GM18870 (cell line): ENCODE data around the gene RHOD.

Experiments used
- ATAC-seq: cut with Tn5 transposase; IDR thresholded peaks from one replicate; pipeline ENCODE4 v1.9.1; 2021; ENCODE audit warnings: moderate library complexity; ENCODE audit not compliant: unreplicated experiment

The RHOD gene

DNA sequence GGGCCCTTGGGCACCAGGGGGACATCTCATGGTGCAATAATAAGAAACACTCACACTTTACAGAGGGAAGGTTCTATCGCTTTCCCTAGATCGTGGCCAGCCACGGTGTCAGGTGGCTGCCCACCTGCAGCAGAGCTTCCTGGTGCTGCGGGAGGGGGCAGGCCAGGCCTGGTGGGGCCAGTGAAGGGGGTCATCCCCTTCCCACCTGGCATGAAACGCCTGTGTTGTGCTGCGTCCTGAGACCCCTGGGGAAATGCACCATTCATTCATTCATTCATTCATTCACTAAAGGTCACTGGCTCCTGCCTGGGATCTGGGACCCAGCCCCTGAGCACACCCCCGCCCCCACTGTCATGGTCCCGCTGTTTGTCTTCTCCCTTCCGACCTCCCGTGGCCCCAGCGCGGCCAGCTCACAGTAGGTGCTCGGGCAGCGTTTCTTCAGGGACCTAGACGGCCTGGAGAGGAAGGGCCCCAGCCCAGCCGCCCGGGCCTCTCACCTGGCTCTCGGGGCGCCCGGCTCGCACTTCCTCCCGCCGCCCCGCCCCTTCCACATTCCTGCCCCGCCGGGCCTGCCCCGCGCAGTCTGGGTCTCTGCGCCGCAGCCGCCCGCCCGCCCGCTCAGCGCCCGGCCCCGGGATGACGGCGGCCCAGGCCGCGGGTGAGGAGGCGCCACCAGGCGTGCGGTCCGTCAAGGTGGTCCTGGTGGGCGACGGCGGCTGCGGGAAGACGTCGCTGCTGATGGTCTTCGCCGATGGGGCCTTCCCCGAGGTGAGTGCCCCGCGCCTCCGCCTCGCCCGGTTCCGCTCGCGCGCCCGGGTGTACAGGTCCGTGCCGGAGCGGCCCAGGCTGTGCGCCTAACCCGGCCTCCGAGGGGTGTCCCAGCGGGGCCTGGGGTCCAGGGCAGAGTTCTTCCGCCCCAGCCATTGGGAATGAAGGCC, at the start of gene RHOD:
RHOD (plus strand) TSS at position 581 of the 938 bp plus-strand sequence; CDS start at position 637, 56 bp downstream.
- no peak for ATAC-seq

DNA sequence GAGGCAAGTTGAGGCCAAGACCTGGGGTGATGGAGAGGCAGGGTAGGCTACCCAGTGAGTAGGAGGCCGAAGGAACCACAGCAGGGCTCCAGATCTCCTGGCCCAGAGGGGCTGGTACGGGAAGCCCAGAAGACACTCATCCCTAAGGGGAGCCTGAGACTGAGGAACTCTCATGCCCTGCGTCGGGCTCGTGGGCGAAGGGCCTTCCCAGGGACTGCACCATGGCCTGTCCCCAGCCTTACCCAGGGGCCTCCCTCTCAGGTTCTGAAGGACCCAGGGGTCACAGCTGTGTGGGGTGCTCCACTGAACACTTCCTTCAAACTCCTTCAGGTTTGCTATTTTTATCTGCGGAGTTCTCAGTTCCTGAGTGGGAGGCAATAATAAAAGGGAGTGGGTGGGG, 49.5 kb upstream of the RHOD start:
- no peak for ATAC-seq

DNA sequence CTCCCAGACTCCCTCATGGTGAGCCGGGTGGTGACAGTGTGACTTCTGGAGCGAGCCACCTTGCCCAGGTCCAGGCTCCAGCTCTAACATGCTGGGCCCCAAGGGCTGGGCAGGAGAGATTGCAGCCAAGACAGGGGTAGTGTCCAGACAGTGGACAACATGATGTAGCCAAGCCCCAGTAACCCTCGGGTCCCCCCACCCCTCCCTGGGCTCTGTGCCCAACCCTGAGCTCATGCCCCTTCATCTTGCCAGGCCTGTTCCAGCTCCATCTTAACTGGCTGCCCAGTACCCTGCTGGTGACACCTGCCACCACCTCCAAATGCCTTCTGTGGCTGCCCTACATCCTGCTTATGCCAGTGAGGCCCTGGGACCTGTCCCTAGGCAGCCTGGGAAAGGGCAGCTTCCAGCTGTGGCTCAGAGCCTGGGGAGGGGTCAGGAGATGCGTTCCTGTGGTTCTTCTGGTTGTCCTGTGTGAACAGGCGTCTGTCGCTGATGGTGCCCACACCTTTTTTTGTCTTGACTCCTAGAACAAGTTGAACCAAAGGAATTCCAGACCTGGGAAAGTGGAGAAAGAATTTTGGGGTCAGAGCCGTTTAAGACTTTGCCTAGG, 46.2 kb upstream of the RHOD start:
- no peak for ATAC-seq

GRCh38 chr11:67013511-67014045, 43.1 kb upstream of the RHOD start:
- ATAC-seq = no peak

GRCh38 chr11:67014343-67014742, 42.3 kb upstream of the RHOD start:
- no peak for ATAC-seq

- no peak for ATAC-seq
These were observed 41.6 kb upstream of the RHOD start for GRCh38 chr11:67015048-67015447.

- no peak for ATAC-seq
These were observed 40.1 kb upstream of the RHOD start for GRCh38 chr11:67016550-67016949.

DNA sequence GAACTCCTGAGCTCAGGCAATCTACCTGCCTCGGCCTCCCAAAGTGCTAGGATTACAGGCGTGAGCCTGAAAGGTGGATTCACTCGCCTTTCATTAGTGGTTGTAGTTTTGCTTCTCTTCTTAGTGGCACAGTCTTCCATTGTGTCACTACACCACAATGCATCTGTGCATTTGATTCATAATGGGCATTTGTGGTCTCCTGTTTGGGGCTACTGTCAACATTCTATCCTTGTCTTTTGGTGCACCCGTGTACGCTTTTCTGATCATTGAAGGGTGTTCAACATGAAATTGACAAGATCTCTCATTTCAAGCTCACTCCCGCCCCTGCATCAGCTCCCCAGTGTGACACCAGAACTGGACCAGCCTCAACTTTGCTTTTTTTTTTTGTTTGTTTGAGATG, 35.7 kb upstream of the RHOD start:
- ATAC-seq = no peak

DNA sequence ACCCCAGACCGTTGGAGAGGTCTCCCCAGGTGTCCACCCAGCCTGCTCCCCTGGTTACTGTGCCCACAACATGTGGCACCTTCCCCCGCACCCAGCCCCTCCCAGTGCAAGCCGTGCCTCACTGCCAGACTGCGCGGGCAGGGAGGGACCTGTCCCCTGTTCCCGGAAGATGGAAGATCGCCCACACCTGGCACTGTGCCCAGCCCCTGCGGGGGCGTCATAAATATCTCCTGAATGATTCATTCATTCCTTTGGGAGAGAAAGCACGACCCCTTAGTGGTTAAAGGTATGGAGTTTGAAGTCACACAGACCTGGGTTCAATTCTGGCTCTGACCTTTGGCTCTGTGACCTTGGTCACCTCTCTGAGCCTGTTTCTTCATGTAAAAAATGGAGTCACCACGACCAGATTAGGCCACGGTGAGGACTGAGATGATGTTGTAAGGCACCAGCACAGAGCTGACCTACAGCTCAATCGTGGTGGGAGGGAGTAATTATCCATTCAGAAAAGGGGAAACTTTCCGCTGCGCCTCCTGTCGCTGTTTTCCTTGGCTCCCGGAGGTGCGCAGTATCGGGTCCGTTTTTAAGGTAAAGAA, 34.2 kb upstream of the RHOD start:
- no peak for ATAC-seq

GRCh38 chr11:67022961-67023956, 33.4 kb upstream of the RHOD start, which contains the start of gene SYT12:
SYT12 (plus strand) TSS chr11:67023134; CDS start chr11:67030145, 7,011 bp downstream.
- ATAC-seq = no peak

GRCh38 chr11:67023957-67024353, 32.7 kb upstream of the RHOD start:
- ATAC-seq = no peak

GRCh38 chr11:67024410-67024809, 32.2 kb upstream of the RHOD start:
- no peak for ATAC-seq

DNA sequence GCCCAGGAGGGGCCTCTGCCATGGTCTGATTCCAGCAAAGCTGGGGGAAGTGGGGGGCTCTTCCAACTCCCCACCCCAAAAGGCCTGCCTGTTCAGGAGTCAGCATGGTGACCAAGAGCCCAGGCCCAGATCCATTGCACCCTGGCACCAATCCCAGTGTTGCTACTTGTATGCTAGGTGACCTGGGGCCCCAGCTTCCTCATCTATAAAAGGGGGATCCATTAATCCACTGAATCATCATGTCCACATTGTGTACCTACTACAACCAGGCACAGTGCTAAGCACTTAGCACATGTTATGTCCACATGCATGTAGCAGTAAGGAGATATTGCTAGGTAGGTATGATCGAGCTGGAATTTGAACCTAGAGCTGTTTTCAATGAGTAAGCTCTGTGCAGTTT, 31.7 kb upstream of the RHOD start:
- ATAC-seq = no peak

DNA sequence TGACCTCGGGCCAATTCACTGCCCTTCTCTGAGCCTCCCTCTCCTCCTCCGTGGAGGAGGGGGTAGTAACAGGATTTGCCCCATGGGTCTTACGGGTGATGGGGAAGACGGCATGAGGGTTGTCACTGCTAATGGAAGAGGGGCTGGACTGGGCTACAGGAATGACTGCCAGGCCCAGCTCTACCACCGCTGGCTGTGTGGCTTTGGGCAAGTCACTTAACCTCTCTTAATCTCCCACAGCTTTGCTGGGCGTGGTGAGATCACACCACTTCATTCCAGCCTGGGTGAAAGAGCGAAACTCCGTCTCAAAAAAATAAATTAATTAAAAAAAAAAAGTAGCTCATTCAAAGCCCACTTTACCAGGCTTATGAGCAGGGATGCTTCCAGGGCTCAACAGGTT, 30.9 kb upstream of the RHOD start:
- ATAC-seq = no peak

DNA sequence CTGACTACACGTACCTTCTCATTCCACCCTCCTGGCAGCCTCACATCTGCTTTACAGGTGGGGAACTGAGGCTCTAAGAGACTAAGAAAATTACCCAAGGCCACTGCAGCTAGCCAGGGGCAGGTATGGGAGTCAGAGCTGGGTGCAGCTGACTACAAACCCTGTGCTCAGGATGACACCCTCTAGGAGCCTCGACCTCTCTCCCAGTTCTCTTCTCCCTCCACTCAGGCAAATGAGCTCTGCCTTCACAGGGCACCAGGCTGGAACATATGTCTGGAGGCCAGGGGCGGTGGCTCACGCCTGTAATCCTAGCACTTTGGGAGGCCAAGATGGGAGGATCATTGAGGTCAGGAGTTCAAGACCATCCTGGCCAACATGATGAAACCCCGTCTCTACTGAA, 29.7 kb upstream of the RHOD start:
- no peak for ATAC-seq

DNA sequence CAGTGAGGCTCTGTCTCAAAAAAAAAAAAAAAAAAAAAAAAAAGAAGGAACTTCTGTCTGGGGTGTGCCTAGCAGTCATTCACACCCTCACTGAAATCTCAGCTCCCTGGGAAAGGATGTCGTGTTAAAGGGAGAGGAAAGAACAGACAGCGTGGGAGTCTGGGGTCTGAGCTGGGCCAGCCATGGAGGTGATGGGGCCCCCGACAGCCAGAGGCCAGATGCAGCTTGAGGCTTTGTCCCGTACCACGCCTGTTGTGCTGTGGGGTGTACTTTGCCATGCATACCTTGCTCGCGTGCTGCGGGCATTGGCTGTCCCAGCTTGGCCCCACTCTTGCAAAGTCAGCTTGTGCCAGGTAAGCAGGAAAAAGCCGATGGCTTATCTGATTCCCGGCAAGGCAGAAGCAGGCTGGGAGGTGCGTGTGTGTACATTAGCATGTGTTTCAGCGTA, 29.1 kb upstream of the RHOD start:
- no peak for ATAC-seq

- no peak for ATAC-seq
These were observed 28.6 kb upstream of the RHOD start for GRCh38 chr11:67027943-67028542.

DNA sequence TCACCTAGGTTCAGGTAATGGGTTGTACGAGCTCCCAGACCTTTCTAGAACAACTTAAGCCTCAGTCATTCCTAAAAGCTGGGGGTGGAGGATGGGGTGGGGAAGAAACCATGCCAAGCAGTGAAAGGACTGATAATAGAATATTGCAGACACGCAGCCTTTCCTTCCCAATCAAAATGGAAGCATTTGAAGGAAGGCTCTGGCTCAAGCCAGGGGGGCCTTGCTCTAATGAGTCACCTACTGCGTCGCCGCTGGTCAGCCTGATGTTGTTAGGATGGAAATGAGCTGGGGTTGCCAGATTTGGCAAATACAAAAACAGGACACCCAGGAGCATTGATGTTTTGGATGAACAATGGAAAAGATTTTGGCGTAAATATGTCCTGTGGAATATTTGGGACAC, 27.5 kb upstream of the RHOD start:
- no peak for ATAC-seq

DNA sequence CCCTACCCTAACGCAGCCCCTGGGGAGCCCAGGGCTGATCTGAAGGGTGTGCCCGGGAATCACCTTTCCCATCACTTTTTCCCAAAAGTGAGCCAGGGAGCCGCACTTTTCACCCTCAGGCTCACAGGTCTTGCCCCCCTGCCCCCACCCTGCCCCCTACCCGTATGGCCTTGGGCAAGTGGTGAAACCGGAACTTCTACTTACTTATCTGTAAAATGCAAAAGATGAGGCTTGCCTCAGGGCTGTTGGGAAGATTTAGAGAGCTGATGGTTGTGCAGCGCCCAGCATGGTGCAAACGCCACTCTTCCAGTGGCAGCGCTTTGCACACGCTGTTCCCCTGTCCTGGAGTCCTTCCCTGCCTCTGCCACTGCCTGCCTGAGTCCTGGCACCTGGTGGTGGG, 25.7 kb upstream of the RHOD start:
- no peak for ATAC-seq
